NCI-H2227 treated with DMSO at 0.1 percent for 48 hours (cell line): ENCODE results near the gene MAP3K5.
A peak's percentile ranks its signal among the peaks of the same experiment; 100 is the strongest.
"Not testable (repeated sequence)": the region's sequence is repeated elsewhere in the genome, so short reads cannot be mapped to it uniquely, and the experiment has no call there.

Experiments
- DNase-seq: peaks from one replicate; lab custom pipeline; 2025; lab: John Stamatoyannopoulos, UW

The MAP3K5 gene

GRCh38 chr6:136608991-136609390 is 183.3 kb downstream of the MAP3K5 start:
- DNase-seq: no peak

- DNase-seq: peak; percentile 4
Measured at GRCh38 chr6:136607932-136608772, 184.1 kb downstream of the MAP3K5 start.

GRCh38 chr6:136607204-136607931 is 184.9 kb downstream of the MAP3K5 start:
- DNase-seq: no peak

- no peak for DNase-seq
Measured at GRCh38 chr6:136604928-136605510, 187.3 kb downstream of the MAP3K5 start.

- no peak for DNase-seq
Measured at GRCh38 chr6:136604328-136604825, 187.9 kb downstream of the MAP3K5 start.

GRCh38 chr6:136600818-136601217 is 191.5 kb downstream of the MAP3K5 start:
- no peak for DNase-seq

- no peak for DNase-seq
Measured at GRCh38 chr6:136599329-136600011, 192.8 kb downstream of the MAP3K5 start.

GRCh38 chr6:136598048-136598447 is 194.2 kb downstream of the MAP3K5 start:
- no peak for DNase-seq

GRCh38 chr6:136594671-136595070 is 197.6 kb downstream of the MAP3K5 start:
- DNase-seq: no peak

GRCh38 chr6:136593748-136594490 is 198.4 kb downstream of the MAP3K5 start:
- DNase-seq: no peak

- no peak for DNase-seq
Measured at GRCh38 chr6:136592930-136593673, 199.2 kb downstream of the MAP3K5 start.

GRCh38 chr6:136591617-136592016 is 200.7 kb downstream of the MAP3K5 start:
- DNase-seq: no peak

GRCh38 chr6:136590846-136591245 is 201.4 kb downstream of the MAP3K5 start:
- not testable (repeated sequence) for DNase-seq

- DNase-seq: no peak
Measured at GRCh38 chr6:136587527-136587926, 204.8 kb downstream of the MAP3K5 start.

GRCh38 chr6:136586295-136586694 is 206.0 kb downstream of the MAP3K5 start:
- DNase-seq: no peak

- DNase-seq: not testable (repeated sequence)
Measured at GRCh38 chr6:136585523-136585922, 206.8 kb downstream of the MAP3K5 start.

GRCh38 chr6:136584290-136584689 is 208.0 kb downstream of the MAP3K5 start:
- DNase-seq: not testable (repeated sequence)

GRCh38 chr6:136582711-136583471 is 209.4 kb downstream of the MAP3K5 start:
- no peak for DNase-seq

GRCh38 chr6:136579800-136580199 is 212.5 kb downstream of the MAP3K5 start:
- no peak for DNase-seq

- DNase-seq: no peak
Measured at GRCh38 chr6:136576821-136577220, 215.5 kb downstream of the MAP3K5 start.
